Measurements from ENCODE around the gene HHIPL2.

The HHIPL2 gene

DNA sequence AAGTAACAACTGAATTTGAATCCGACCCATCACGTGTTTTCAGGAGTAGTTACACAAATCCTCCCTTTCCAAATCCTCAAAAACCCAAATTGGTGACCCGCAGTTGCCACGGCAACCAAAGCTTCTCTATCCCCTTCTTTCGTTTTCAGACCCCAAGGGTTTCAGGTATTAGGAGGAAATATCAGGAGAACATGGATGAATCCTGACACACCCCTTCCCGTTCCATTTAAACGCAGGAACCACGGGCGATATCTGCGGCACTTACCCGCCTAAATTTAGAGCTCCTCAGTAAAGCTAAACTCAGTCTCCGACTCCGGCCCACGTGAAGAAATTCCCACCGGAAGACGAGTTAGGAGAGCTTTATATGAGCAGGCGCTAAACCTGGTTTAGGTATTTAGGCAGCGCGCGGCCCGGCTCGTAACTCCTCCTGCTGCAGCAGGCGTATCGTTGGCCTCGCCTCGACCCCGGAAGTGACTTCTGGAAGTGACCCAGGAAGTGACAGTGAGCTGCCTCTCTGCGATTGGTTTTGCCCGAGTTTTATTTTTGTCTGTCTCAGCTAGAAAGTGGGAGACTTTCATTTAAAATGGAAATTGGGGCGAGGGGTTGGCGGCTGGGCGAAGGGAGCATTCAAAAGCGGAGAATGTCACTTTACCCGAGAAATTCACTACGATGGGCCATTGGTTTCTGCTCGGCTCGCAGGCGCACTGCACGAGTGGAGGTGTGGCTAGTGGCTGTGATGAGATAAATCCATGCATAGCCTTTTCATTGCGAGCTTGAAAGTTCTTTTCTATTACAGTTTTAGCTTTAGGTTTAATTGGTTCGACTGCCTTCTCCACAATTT is 41.8 kb upstream of the HHIPL2 start, which contains the start of gene TAF1A (continued):
- TF ChIP-seq, protein P1, sequence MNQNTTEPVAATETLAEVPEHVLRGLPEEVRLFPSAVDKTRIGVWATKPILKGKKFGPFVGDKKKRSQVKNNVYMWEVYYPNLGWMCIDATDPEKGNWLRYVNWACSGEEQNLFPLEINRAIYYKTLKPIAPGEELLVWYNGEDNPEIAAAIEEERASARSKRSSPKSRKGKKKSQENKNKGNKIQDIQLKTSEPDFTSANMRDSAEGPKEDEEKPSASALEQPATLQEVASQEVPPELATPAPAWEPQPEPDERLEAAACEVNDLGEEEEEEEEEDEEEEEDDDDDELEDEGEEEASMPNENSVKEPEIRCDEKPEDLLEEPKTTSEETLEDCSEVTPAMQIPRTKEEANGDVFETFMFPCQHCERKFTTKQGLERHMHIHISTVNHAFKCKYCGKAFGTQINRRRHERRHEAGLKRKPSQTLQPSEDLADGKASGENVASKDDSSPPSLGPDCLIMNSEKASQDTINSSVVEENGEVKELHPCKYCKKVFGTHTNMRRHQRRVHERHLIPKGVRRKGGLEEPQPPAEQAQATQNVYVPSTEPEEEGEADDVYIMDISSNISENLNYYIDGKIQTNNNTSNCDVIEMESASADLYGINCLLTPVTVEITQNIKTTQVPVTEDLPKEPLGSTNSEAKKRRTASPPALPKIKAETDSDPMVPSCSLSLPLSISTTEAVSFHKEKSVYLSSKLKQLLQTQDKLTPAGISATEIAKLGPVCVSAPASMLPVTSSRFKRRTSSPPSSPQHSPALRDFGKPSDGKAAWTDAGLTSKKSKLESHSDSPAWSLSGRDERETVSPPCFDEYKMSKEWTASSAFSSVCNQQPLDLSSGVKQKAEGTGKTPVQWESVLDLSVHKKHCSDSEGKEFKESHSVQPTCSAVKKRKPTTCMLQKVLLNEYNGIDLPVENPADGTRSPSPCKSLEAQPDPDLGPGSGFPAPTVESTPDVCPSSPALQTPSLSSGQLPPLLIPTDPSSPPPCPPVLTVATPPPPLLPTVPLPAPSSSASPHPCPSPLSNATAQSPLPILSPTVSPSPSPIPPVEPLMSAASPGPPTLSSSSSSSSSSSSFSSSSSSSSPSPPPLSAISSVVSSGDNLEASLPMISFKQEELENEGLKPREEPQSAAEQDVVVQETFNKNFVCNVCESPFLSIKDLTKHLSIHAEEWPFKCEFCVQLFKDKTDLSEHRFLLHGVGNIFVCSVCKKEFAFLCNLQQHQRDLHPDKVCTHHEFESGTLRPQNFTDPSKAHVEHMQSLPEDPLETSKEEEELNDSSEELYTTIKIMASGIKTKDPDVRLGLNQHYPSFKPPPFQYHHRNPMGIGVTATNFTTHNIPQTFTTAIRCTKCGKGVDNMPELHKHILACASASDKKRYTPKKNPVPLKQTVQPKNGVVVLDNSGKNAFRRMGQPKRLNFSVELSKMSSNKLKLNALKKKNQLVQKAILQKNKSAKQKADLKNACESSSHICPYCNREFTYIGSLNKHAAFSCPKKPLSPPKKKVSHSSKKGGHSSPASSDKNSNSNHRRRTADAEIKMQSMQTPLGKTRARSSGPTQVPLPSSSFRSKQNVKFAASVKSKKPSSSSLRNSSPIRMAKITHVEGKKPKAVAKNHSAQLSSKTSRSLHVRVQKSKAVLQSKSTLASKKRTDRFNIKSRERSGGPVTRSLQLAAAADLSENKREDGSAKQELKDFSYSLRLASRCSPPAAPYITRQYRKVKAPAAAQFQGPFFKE (tag by site-specific recombination; IDR thresholded peaks at IDR 0.05; ENCODE audit: borderline replicate concordance): no peak
- TF ChIP-seq ZBTB20 (tag by site-specific recombination; IDR thresholded peaks at IDR 0.05): peak; percentile 63; the same call in 1 of the 2 replicates
- TF ChIP-seq, protein P2, sequence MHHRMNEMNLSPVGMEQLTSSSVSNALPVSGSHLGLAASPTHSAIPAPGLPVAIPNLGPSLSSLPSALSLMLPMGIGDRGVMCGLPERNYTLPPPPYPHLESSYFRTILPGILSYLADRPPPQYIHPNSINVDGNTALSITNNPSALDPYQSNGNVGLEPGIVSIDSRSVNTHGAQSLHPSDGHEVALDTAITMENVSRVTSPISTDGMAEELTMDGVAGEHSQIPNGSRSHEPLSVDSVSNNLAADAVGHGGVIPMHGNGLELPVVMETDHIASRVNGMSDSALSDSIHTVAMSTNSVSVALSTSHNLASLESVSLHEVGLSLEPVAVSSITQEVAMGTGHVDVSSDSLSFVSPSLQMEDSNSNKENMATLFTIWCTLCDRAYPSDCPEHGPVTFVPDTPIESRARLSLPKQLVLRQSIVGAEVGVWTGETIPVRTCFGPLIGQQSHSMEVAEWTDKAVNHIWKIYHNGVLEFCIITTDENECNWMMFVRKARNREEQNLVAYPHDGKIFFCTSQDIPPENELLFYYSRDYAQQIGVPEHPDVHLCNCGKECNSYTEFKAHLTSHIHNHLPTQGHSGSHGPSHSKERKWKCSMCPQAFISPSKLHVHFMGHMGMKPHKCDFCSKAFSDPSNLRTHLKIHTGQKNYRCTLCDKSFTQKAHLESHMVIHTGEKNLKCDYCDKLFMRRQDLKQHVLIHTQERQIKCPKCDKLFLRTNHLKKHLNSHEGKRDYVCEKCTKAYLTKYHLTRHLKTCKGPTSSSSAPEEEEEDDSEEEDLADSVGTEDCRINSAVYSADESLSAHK (tag by site-specific recombination; IDR thresholded peaks at IDR 0.05): no peak
- no peak for TF ChIP-seq ZNF555 (tag by site-specific recombination; conservative IDR thresholded peaks at IDR 0.05)
- no peak; the same call in 1 of the 2 replicates for TF ChIP-seq ZNF366 (tag by site-specific recombination; conservative IDR thresholded peaks at IDR 0.05)
- no peak for TF ChIP-seq MZF1 (tag by site-specific recombination; IDR thresholded peaks at IDR 0.05; ENCODE audit: borderline replicate concordance)
- no peak for TF ChIP-seq REPIN1 (tag by site-specific recombination; IDR thresholded peaks at IDR 0.05; ENCODE audit: low read depth)
- TF ChIP-seq ZNF10 (tag by site-specific recombination; IDR thresholded peaks at IDR 0.05): no peak
- no peak for TF ChIP-seq GFI1B (tag by site-specific recombination; IDR thresholded peaks at IDR 0.05)
- no peak for TF ChIP-seq ZNF132 (tag by site-specific recombination; IDR thresholded peaks at IDR 0.05; ENCODE audit: borderline replicate concordance)
- TF ChIP-seq ZNF302 (tag by site-specific recombination; IDR thresholded peaks at IDR 0.05; ENCODE audit: low read depth): no peak
- TF ChIP-seq ZNF350 (tag by site-specific recombination; IDR thresholded peaks at IDR 0.05): no peak
- TF ChIP-seq, protein P3, sequence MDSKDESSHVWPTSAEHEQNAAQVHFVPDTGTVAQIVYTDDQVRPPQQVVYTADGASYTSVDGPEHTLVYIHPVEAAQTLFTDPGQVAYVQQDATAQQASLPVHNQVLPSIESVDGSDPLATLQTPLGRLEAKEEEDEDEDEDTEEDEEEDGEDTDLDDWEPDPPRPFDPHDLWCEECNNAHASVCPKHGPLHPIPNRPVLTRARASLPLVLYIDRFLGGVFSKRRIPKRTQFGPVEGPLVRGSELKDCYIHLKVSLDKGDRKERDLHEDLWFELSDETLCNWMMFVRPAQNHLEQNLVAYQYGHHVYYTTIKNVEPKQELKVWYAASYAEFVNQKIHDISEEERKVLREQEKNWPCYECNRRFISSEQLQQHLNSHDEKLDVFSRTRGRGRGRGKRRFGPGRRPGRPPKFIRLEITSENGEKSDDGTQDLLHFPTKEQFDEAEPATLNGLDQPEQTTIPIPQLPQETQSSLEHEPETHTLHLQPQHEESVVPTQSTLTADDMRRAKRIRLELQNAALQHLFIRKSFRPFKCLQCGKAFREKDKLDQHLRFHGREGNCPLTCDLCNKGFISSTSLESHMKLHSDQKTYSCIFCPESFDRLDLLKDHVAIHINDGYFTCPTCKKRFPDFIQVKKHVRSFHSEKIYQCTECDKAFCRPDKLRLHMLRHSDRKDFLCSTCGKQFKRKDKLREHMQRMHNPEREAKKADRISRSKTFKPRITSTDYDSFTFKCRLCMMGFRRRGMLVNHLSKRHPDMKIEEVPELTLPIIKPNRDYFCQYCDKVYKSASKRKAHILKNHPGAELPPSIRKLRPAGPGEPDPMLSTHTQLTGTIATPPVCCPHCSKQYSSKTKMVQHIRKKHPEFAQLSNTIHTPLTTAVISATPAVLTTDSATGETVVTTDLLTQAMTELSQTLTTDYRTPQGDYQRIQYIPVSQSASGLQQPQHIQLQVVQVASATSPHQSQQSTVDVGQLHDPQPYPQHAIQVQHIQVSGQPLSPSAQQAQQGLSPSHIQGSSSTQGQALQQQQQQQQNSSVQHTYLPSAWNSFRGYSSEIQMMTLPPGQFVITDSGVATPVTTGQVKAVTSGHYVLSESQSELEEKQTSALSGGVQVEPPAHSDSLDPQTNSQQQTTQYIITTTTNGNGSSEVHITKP (tag by site-specific recombination; IDR thresholded peaks at IDR 0.05): peak; percentile 95
- peak; percentile 37; the same call in 1 of the 2 replicates for TF ChIP-seq ZBTB8A (tag by site-specific recombination; IDR thresholded peaks at IDR 0.05)
- no peak for TF ChIP-seq HOXC10 (CRISPR knock-in tag; IDR thresholded peaks at IDR 0.05)
- TF ChIP-seq ZXDB (tag by site-specific recombination; IDR thresholded peaks at IDR 0.05): peak; percentile 68
- TF ChIP-seq, protein P4, sequence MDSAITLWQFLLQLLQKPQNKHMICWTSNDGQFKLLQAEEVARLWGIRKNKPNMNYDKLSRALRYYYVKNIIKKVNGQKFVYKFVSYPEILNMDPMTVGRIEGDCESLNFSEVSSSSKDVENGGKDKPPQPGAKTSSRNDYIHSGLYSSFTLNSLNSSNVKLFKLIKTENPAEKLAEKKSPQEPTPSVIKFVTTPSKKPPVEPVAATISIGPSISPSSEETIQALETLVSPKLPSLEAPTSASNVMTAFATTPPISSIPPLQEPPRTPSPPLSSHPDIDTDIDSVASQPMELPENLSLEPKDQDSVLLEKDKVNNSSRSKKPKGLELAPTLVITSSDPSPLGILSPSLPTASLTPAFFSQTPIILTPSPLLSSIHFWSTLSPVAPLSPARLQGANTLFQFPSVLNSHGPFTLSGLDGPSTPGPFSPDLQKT (IDR thresholded peaks at IDR 0.05; ENCODE audit: borderline replicate concordance, low read depth, low read length): no peak
- TF ChIP-seq, protein P5, sequence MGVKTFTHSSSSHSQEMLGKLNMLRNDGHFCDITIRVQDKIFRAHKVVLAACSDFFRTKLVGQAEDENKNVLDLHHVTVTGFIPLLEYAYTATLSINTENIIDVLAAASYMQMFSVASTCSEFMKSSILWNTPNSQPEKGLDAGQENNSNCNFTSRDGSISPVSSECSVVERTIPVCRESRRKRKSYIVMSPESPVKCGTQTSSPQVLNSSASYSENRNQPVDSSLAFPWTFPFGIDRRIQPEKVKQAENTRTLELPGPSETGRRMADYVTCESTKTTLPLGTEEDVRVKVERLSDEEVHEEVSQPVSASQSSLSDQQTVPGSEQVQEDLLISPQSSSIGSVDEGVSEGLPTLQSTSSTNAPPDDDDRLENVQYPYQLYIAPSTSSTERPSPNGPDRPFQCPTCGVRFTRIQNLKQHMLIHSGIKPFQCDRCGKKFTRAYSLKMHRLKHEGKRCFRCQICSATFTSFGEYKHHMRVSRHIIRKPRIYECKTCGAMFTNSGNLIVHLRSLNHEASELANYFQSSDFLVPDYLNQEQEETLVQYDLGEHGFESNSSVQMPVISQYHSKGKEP (tag by site-specific recombination; IDR thresholded peaks at IDR 0.05): no peak
- TF ChIP-seq, protein P6, sequence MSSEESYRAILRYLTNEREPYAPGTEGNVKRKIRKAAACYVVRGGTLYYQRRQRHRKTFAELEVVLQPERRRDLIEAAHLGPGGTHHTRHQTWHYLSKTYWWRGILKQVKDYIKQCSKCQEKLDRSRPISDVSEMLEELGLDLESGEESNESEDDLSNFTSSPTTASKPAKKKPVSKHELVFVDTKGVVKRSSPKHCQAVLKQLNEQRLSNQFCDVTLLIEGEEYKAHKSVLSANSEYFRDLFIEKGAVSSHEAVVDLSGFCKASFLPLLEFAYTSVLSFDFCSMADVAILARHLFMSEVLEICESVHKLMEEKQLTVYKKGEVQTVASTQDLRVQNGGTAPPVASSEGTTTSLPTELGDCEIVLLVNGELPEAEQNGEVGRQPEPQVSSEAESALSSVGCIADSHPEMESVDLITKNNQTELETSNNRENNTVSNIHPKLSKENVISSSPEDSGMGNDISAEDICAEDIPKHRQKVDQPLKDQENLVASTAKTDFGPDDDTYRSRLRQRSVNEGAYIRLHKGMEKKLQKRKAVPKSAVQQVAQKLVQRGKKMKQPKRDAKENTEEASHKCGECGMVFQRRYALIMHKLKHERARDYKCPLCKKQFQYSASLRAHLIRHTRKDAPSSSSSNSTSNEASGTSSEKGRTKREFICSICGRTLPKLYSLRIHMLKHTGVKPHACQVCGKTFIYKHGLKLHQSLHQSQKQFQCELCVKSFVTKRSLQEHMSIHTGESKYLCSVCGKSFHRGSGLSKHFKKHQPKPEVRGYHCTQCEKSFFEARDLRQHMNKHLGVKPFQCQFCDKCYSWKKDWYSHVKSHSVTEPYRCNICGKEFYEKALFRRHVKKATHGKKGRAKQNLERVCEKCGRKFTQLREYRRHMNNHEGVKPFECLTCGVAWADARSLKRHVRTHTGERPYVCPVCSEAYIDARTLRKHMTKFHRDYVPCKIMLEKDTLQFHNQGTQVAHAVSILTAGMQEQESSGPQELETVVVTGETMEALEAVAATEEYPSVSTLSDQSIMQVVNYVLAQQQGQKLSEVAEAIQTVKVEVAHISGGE (tag by site-specific recombination; conservative IDR thresholded peaks at IDR 0.05; ENCODE audit: low read depth): peak; percentile 88
- no peak for TF ChIP-seq ZNF785 (tag by site-specific recombination; IDR thresholded peaks at IDR 0.05)
